MM.1S (cell line): ENCODE measurements around the gene SMG7.

Source experiments
- DNase-seq: peaks from one replicate; pipeline ENCODE4 v3.0.0-alpha.2; 2015
- H2AFZ ChIP-seq: fragments of 300-600 bp; sonication (generic); 2 replicates; pipeline ENCODE4 v1.6.0; 2016; ENCODE audit warnings: antibody characterized with exemption, low read length
- H3F3A ChIP-seq: fragments of 300-600 bp; sonication (generic); 2 replicates; pipeline ENCODE4 v1.6.1; 2016; ENCODE audit warnings: mild to moderate bottlenecking, antibody characterized with exemption, low read length, moderate library complexity, mixed read lengths; ENCODE audit not compliant: insufficient read depth
- H3K27ac ChIP-seq: fragments of 300-600 bp; sonication (generic); 2 replicates; pipeline ENCODE4 v1.5.1; 2016; ENCODE audit warnings: mild to moderate bottlenecking, low read length
- H3K27me3 ChIP-seq: fragments of 300-600 bp; sonication (generic); replicated peaks from 2 replicates; pipeline ENCODE4 v1.6.0; 2016; ENCODE audit warnings: low read length; ENCODE audit not compliant: insufficient read depth
- H3K36me3 ChIP-seq: fragments of 300-600 bp; sonication (generic); replicated peaks from 2 replicates; pipeline ENCODE4 v1.6.1; 2016; ENCODE audit warnings: mild to moderate bottlenecking, low read length, mixed read lengths; ENCODE audit not compliant: insufficient read depth
- H3K4me1 ChIP-seq: fragments of 300-600 bp; sonication (generic); 2 replicates; pipeline ENCODE4 v1.6.1; 2016; ENCODE audit warnings: low read length, mixed read lengths
- H3K4me2 ChIP-seq: fragments of 300-600 bp; sonication (generic); 2 replicates; pipeline ENCODE4 v1.6.0; 2016; ENCODE audit warnings: low read depth, low read length
- H3K4me3 ChIP-seq: fragments of 300-600 bp; sonication (generic); 2 replicates; pipeline ENCODE4 v1.5.1; 2016; ENCODE audit warnings: low read length, mixed read lengths
- H3K79me2 ChIP-seq: fragments of 300-600 bp; sonication (generic); 2 replicates; pipeline ENCODE4 v1.6.1; 2016; ENCODE audit warnings: mixed run types, low read length, mixed read lengths
- H3K9ac ChIP-seq: fragments of 300-600 bp; sonication (generic); 2 replicates; pipeline ENCODE4 v1.6.1; 2016; ENCODE audit warnings: low read length, mixed read lengths
- H3K9me2 ChIP-seq: fragments of 300-600 bp; sonication (generic); replicated peaks from 2 replicates; pipeline ENCODE4 v1.6.1; 2016; ENCODE audit warnings: mild to moderate bottlenecking, low read length, mixed read lengths; ENCODE audit not compliant: insufficient read depth
- H3K9me3 ChIP-seq: fragments of 300-600 bp; sonication (generic); replicated peaks from 2 replicates; pipeline ENCODE4 v1.6.1; 2016; ENCODE audit warnings: mild to moderate bottlenecking, low read length, mixed read lengths; ENCODE audit not compliant: insufficient read depth
- H4K20me1 ChIP-seq: fragments of 300-600 bp; sonication (generic); 2 replicates; pipeline ENCODE4 v1.6.1; 2016; ENCODE audit warnings: mild to moderate bottlenecking, low read length, moderate library complexity, mixed read lengths; ENCODE audit not compliant: insufficient read depth
- CTCF ChIP-seq: fragments of 300-600 bp; sonication (generic); IDR thresholded peaks from 2 replicates; pipeline ENCODE4 v1.5.1; 2016; ENCODE audit warnings: antibody characterized with exemption, low read length, mixed read lengths
- EZH2 ChIP-seq: fragments of 300-600 bp; sonication (generic); optimal IDR thresholded peaks from 2 replicates; pipeline ENCODE3; 2017; ENCODE audit warnings: low read depth, mild to moderate bottlenecking, antibody characterized with exemption, low read length, mixed read lengths
- EZH2phosphoT487 ChIP-seq: fragments of 300-600 bp; sonication (generic); IDR thresholded peaks from 2 replicates; pipeline ENCODE4 v1.6.1; 2018; ENCODE audit warnings: antibody characterized with exemption, low read length

Gene SMG7

GRCh38 chr1:183512450-183512849 is 40.2 kb downstream of the SMG7 start:
- DNase-seq = no peak
- Histone ChIP-seq H3K79me2 (peaks cover 79% of the 10 kb centered on the region), H3K4me1 (no peaks in the 10 kb centered on the region), H3K4me3 (no peak overlapping the region), H3K4me2 (no peak overlapping the region), H3F3A (no peaks in the 10 kb centered on the region), H3K9me3 (no peaks in the 10 kb centered on the region), H3K9me2 (no peaks in the 10 kb centered on the region), H3K36me3 (peaks cover 7% of the 10 kb centered on the region; the same call in 1 of the 2 replicates), H4K20me1 (peaks cover 6% of the 10 kb centered on the region; the same call in 1 of the 2 replicates), H3K27ac (no peak overlapping the region), H2AFZ (no peak overlapping the region), H3K27me3 (no peaks in the 10 kb centered on the region), H3K9ac (no peak overlapping the region)
- no peak for TF ChIP-seq EZH2
- TF ChIP-seq EZH2phosphoT487 = no peak
- TF ChIP-seq CTCF = no peak

- no peak overlapping the region for H3K27ac ChIP-seq
- no peak overlapping the region for H3K4me2 ChIP-seq
- no peak overlapping the region for H3K9ac ChIP-seq
- H2AFZ ChIP-seq = no peak overlapping the region
- no peak for DNase-seq
- H4K20me1 ChIP-seq = 0 out of 2 replicates have a peak, but pooled peaks cover 4% of the 10 kb centered on the region
- TF ChIP-seq EZH2phosphoT487 = no peak
- TF ChIP-seq EZH2 = no peak
- TF ChIP-seq CTCF = no peak
- no peaks in the 10 kb centered on the region for H3F3A ChIP-seq
- H3K4me1 ChIP-seq = no peaks in the 10 kb centered on the region
- no peaks in the 10 kb centered on the region for H3K27me3 ChIP-seq
- H3K9me2 ChIP-seq = no peaks in the 10 kb centered on the region
- no peaks in the 10 kb centered on the region for H3K9me3 ChIP-seq
- no peak overlapping the region for H3K4me3 ChIP-seq
- H3K36me3 ChIP-seq = peaks cover 15% of the 10 kb centered on the region; the same call in 1 of the 2 replicates
- H3K79me2 ChIP-seq = peaks cover 61% of the 10 kb centered on the region
Observed at GRCh38 chr1:183514235-183514634, 41.9 kb downstream of the SMG7 start.

- H3K27me3 ChIP-seq = no peaks in the 10 kb centered on the region
- no peak for TF ChIP-seq EZH2
- TF ChIP-seq EZH2phosphoT487 = no peak
- TF ChIP-seq CTCF = no peak
- no peak overlapping the region for H3K9ac ChIP-seq
- H3K36me3 ChIP-seq = peaks cover 15% of the 10 kb centered on the region; the same call in 1 of the 2 replicates
- H2AFZ ChIP-seq = no peak overlapping the region
- H3K9me3 ChIP-seq = no peaks in the 10 kb centered on the region
- no peaks in the 10 kb centered on the region for H3K4me1 ChIP-seq
- H3K4me2 ChIP-seq = no peak overlapping the region
- peaks cover 52% of the 10 kb centered on the region for H3K79me2 ChIP-seq
- H3K27ac ChIP-seq = no peak overlapping the region
- H3K4me3 ChIP-seq = no peak overlapping the region
- no peaks in the 10 kb centered on the region for H3K9me2 ChIP-seq
- DNase-seq = no peak
- no peaks in the 10 kb centered on the region for H3F3A ChIP-seq
- H4K20me1 ChIP-seq = 0 out of 2 replicates have a peak, but pooled peaks cover 4% of the 10 kb centered on the region
Observed at GRCh38 chr1:183515002-183515689, 42.8 kb downstream of the SMG7 start.
